NB4 (cell line): ENCODE data around the gene VPREB3.

ENCODE experiments used
- POLR2A ChIP-seq: IDR thresholded peaks from 2 replicates; pipeline ENCODE4 v1.6.1; 2011; ENCODE audit warnings: mild to moderate bottlenecking; ENCODE audit not compliant: insufficient read length; ENCODE audit errors: extremely low read depth
- TF ChIP-seq, protein P1 (sequence below): IDR thresholded peaks from one replicate; pipeline ENCODE4 v1.5.1; 2012; ENCODE audit warnings: low read depth, low read length

GRCh38 chr22:23779083-23779482 lies 24.9 kb upstream of the VPREB3 start:
- no peak for TF ChIP-seq POLR2A
- TF ChIP-seq, protein P1, sequence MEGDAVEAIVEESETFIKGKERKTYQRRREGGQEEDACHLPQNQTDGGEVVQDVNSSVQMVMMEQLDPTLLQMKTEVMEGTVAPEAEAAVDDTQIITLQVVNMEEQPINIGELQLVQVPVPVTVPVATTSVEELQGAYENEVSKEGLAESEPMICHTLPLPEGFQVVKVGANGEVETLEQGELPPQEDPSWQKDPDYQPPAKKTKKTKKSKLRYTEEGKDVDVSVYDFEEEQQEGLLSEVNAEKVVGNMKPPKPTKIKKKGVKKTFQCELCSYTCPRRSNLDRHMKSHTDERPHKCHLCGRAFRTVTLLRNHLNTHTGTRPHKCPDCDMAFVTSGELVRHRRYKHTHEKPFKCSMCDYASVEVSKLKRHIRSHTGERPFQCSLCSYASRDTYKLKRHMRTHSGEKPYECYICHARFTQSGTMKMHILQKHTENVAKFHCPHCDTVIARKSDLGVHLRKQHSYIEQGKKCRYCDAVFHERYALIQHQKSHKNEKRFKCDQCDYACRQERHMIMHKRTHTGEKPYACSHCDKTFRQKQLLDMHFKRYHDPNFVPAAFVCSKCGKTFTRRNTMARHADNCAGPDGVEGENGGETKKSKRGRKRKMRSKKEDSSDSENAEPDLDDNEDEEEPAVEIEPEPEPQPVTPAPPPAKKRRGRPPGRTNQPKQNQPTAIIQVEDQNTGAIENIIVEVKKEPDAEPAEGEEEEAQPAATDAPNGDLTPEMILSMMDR: no peak
